HG02885 (cell line): ENCODE data around the gene GLS.
"Not testable (repeated sequence)": the region's sequence is repeated elsewhere in the genome, so short reads cannot be mapped to it uniquely, and the experiment has no call there.

Experiments used
- ATAC-seq: cut with Tn5 transposase; IDR thresholded peaks from one replicate; pipeline ENCODE4 v1.9.1; 2021; ENCODE audit warnings: mild to moderate bottlenecking; ENCODE audit not compliant: unreplicated experiment, poor library complexity

The GLS gene

GRCh38 chr2:190922376-190922775 lies 41.8 kb downstream of the GLS start:
- no peak for ATAC-seq

- ATAC-seq: no peak
These were observed 46.7 kb downstream of the GLS start for GRCh38 chr2:190927301-190927700.

GRCh38 chr2:190929919-190930318 lies 49.3 kb downstream of the GLS start:
- ATAC-seq: no peak

GRCh38 chr2:190930411-190930810 lies 49.8 kb downstream of the GLS start:
- no peak for ATAC-seq

GRCh38 chr2:190932514-190932913 lies 51.9 kb downstream of the GLS start:
- ATAC-seq: no peak

- no peak for ATAC-seq
These were observed 52.7 kb downstream of the GLS start for GRCh38 chr2:190933361-190933760.

GRCh38 chr2:190935054-190935453 lies 54.4 kb downstream of the GLS start:
- ATAC-seq: no peak

GRCh38 chr2:190938771-190939335 lies 58.2 kb downstream of the GLS start:
- ATAC-seq: no peak

GRCh38 chr2:190940454-190940853 lies 59.8 kb downstream of the GLS start:
- ATAC-seq: no peak

GRCh38 chr2:190941571-190941970 lies 61.0 kb downstream of the GLS start:
- ATAC-seq: no peak

- no peak for ATAC-seq
These were observed 62.1 kb downstream of the GLS start for GRCh38 chr2:190942697-190943096.

- ATAC-seq: no peak
These were observed 63.1 kb downstream of the GLS start for GRCh38 chr2:190943706-190944105.

GRCh38 chr2:190947141-190947540 lies 66.5 kb downstream of the GLS start:
- ATAC-seq: no peak

- peak; percentile 57 for ATAC-seq
These were observed 67.2 kb downstream of the GLS start for GRCh38 chr2:190947711-190948251.

GRCh38 chr2:190948671-190949070 lies 68.0 kb downstream of the GLS start:
- no peak for ATAC-seq

- no peak for ATAC-seq
These were observed 70.0 kb downstream of the GLS start for GRCh38 chr2:190950566-190950991.

GRCh38 chr2:190953257-190953656 lies 72.6 kb downstream of the GLS start:
- ATAC-seq: no peak

GRCh38 chr2:190959911-190960788 lies 79.5 kb downstream of the GLS start:
- ATAC-seq: no peak

GRCh38 chr2:190961117-190961516 lies 80.5 kb downstream of the GLS start:
- not testable (repeated sequence) for ATAC-seq

- ATAC-seq: peak; percentile 48
These were observed 81.4 kb downstream of the GLS start for GRCh38 chr2:190961918-190962487.

- ATAC-seq: no peak
These were observed 82.5 kb downstream of the GLS start for GRCh38 chr2:190963088-190963487.
